GM23338 (cell line): Measurements from ENCODE around the gene BRD7. TPM values are rescaled to one million over a fixed set of nuclear protein-coding genes. Genes with fewer than 3 reads are reported as not detected.

ENCODE experiments used
- ATAC-seq: fragments of 200-7000 bp; cut with Tn5 transposase; 3 replicates; pipeline ENCODE4 v1.9.1; 2020
- DNase-seq: peaks from one replicate; pipeline ENCODE4 v3.0.0-alpha.2; 2015; ENCODE audit warnings: low spot score
- H2AFZ ChIP-seq: fragments of 200-600 bp; sonication (generic); 2 replicates; pipeline ENCODE4 v1.8.0; 2016; ENCODE audit warnings: antibody characterized with exemption, mild to moderate bottlenecking, moderate library complexity
- H3F3A ChIP-seq: fragments of 200-600 bp; sonication (generic); replicated peaks from 2 replicates; pipeline ENCODE4 v1.8.0; 2017; ENCODE audit warnings: antibody characterized with exemption, mixed run types, low read depth
- H3K27ac ChIP-seq: fragments of 200-600 bp; sonication (generic); 2 replicates; pipeline ENCODE4 v1.6.1; 2016; ENCODE audit warnings: low read depth
- H3K27me3 ChIP-seq: fragments of 200-600 bp; sonication (generic); 2 replicates; pipeline ENCODE4 v1.8.0; 2016; ENCODE audit warnings: mild to moderate bottlenecking, mixed run types, moderate library complexity; ENCODE audit not compliant: insufficient read depth
- H3K36me3 ChIP-seq: fragments of 200-600 bp; sonication (generic); 2 replicates; pipeline ENCODE4 v1.8.0; 2016; ENCODE audit warnings: mild to moderate bottlenecking; ENCODE audit not compliant: insufficient read depth
- H3K4me1 ChIP-seq: fragments of 200-600 bp; sonication (generic); 2 replicates; pipeline ENCODE4 v1.8.0; 2016; ENCODE audit warnings: mild to moderate bottlenecking, moderate library complexity; ENCODE audit not compliant: insufficient read depth
- H3K4me2 ChIP-seq: fragments of 200-600 bp; sonication (generic); 2 replicates; pipeline ENCODE4 v1.7.1; 2017; ENCODE audit warnings: mixed run types
- H3K4me3 ChIP-seq: fragments of 200-600 bp; sonication (generic); 2 replicates; pipeline ENCODE4 v1.6.1; 2016; ENCODE audit warnings: mixed run types
- H3K79me2 ChIP-seq: fragments of 200-600 bp; sonication (generic); replicated peaks from 2 replicates; pipeline ENCODE4 v1.8.0; 2017; ENCODE audit warnings: mild to moderate bottlenecking; ENCODE audit not compliant: insufficient read depth
- H3K9me2 ChIP-seq: fragments of 200-600 bp; sonication (generic); 2 replicates; pipeline ENCODE4 v1.8.0; 2017; ENCODE audit not compliant: insufficient read depth
- H4K20me1 ChIP-seq: fragments of 200-600 bp; sonication (generic); replicated peaks from 2 replicates; pipeline ENCODE4 v1.8.0; 2017; ENCODE audit warnings: mild to moderate bottlenecking; ENCODE audit not compliant: insufficient read depth
- H3K27ac Mint-ChIP-seq: 2 replicates; pipeline ENCODE4 v1.8.0; 2020; ENCODE audit warnings: inconsistent platforms, mild to moderate bottlenecking, moderate library complexity, mixed read lengths
- H3K27me3 Mint-ChIP-seq: 3 replicates; pipeline ENCODE4 v1.8.0; 2022; ENCODE audit warnings: low read depth, mild to moderate bottlenecking, moderate library complexity, mixed read lengths, inconsistent platforms; ENCODE audit not compliant: insufficient read depth, poor library complexity
- H3K36me3 Mint-ChIP-seq: 3 replicates; pipeline ENCODE4 v1.8.0; 2021; ENCODE audit warnings: low read depth, mild to moderate bottlenecking, inconsistent platforms, moderate library complexity, mixed read lengths
- H3K4me1 Mint-ChIP-seq: 3 replicates; pipeline ENCODE4 v1.8.0; 2020; ENCODE audit warnings: mild to moderate bottlenecking, inconsistent platforms, mixed read lengths
- H3K4me3 Mint-ChIP-seq: 3 replicates; pipeline ENCODE4 v1.8.0; 2021; ENCODE audit warnings: moderate library complexity, mild to moderate bottlenecking, inconsistent platforms, mixed read lengths
- H3K9me3 Mint-ChIP-seq: 3 replicates; pipeline ENCODE4 v1.8.0; 2020; ENCODE audit warnings: moderate library complexity, mild to moderate bottlenecking, inconsistent platforms, mixed read lengths
- CREB1 ChIP-seq: fragments of 250-450 bp; sonication (Bioruptor Pico); IDR thresholded peaks from 2 replicates; pipeline ENCODE4 v1.5.0; 2020; ENCODE audit warnings: low read depth, mild to moderate bottlenecking, moderate library complexity
- EZH2 ChIP-seq: fragments of 200-600 bp; sonication (generic); IDR thresholded peaks from one replicate; pipeline ENCODE4 v1.8.0; 2017; ENCODE audit warnings: antibody characterized with exemption, mild to moderate bottlenecking, low read depth; ENCODE audit not compliant: unreplicated experiment
- EZH2phosphoT487 ChIP-seq: fragments of 200-600 bp; sonication (generic); IDR thresholded peaks from one replicate; pipeline ENCODE4 v1.8.1; 2018; ENCODE audit warnings: antibody characterized with exemption; ENCODE audit not compliant: unreplicated experiment
- JUNB ChIP-seq: IDR thresholded peaks from one replicate; pipeline ENCODE4 v1.6.1; 2016; ENCODE audit warnings: antibody characterized with exemption; ENCODE audit not compliant: unreplicated experiment
- NANOG ChIP-seq: IDR thresholded peaks from 2 replicates; pipeline ENCODE4 v1.6.1; 2016; ENCODE audit warnings: antibody characterized with exemption, borderline replicate concordance
- POLR2AphosphoS5 ChIP-seq: IDR thresholded peaks from 2 replicates; pipeline ENCODE4 v1.6.1; 2016; ENCODE audit warnings: antibody characterized with exemption, low read depth
- STAT1 ChIP-seq: IDR thresholded peaks from one replicate; pipeline ENCODE4 v1.6.1; 2016; ENCODE audit warnings: antibody characterized with exemption; ENCODE audit not compliant: unreplicated experiment
- ZNF114 ChIP-seq: fragments of 250-450 bp; sonication (Bioruptor Pico); IDR thresholded peaks from 2 replicates; pipeline ENCODE4 v1.5.0; 2020; ENCODE audit warnings: mild to moderate bottlenecking, moderate library complexity
- ZNF331 ChIP-seq: fragments of 250-450 bp; sonication (Bioruptor Pico); IDR thresholded peaks from 2 replicates; pipeline ENCODE4 v1.5.0; 2020; ENCODE audit warnings: low read depth, mild to moderate bottlenecking, moderate library complexity
- ZNF462 ChIP-seq: fragments of 250-450 bp; sonication (Bioruptor Pico); IDR thresholded peaks from 2 replicates; pipeline ENCODE4 v1.5.0; 2020; ENCODE audit warnings: mild to moderate bottlenecking, moderate library complexity
- polyA plus RNA-seq: library from polyadenylated mRNA; unstranded; fragments of >200 nt; fragmentation: Nextera tagmentation; extraction: Ambion mirVana; gene quantifications from 2 replicates; pipeline ENCODE4 v1.2.1, GENCODE V29; 2016
- total RNA-seq: library from RNA; depleted of rRNA; stranded (reverse); fragments of >200 nt; shearing (Covaris generic); gene quantifications from 2 replicates; pipeline ENCODE4 v1.2.3, GENCODE V29; 2014
- TF ChIP-seq, protein P1 (sequence below): IDR thresholded peaks from one replicate; pipeline ENCODE4 v1.6.1; 2018; ENCODE audit warnings: antibody characterized with exemption; ENCODE audit not compliant: unreplicated experiment
- TF ChIP-seq, protein P2 (sequence below), 2 experiments: fragments of 200-600 bp in 1 of 2; sonication (generic) in 1 of 2; conservative IDR thresholded peaks; 2 replicates each; pipeline versions ENCODE4 v1.5.1 to v1.6.1; 2016 to 2017; ENCODE audit warnings: antibody characterized with exemption in 2 of 2, low read depth in 2 of 2, mild to moderate bottlenecking in 2 of 2, moderate library complexity in 1 of 2
- TF ChIP-seq, protein P3 (sequence below): IDR thresholded peaks from 2 replicates; pipeline ENCODE4 v1.6.1; 2016; ENCODE audit warnings: antibody characterized with exemption

The BRD7 gene
- total and polyA plus RNA-seq, 2 experiments from 2014 or later, result 93.0 to 149 TPM

- H2AFZ ChIP-seq, result no peak overlapping the region
- DNase-seq (no peak), ATAC-seq (no peak)
- H3K27ac ChIP-seq, result no peak overlapping the region
- H3F3A ChIP-seq, result no peaks in the 10 kb centered on the region
- H3K4me2 ChIP-seq, result no peak overlapping the region
- Mint-ChIP-seq H3K27me3 (no peaks in the 10 kb centered on the region), H3K27ac (no peak overlapping the region), H3K4me1 (no peaks in the 10 kb centered on the region), H3K4me3 (no peak overlapping the region), H3K9me3 (peaks cover 4% of the 10 kb centered on the region; the same call in 1 of the 3 replicates), H3K36me3 (no peaks in the 10 kb centered on the region; the same call in 2 of the 3 replicates)
- H3K9me2 ChIP-seq, result no peaks in the 10 kb centered on the region
- H3K27me3 ChIP-seq, result no peaks in the 10 kb centered on the region
- H3K79me2 ChIP-seq, result no peaks in the 10 kb centered on the region
- H3K36me3 ChIP-seq, result no peaks in the 10 kb centered on the region
- no peaks in the 10 kb centered on the region for H3K4me1 ChIP-seq
- H4K20me1 ChIP-seq, result no peaks in the 10 kb centered on the region
- H3K4me3 ChIP-seq, result no peak overlapping the region
- TF ChIP-seq ZNF114 (CRISPR knock-in tag), result no peak
- no peak for TF ChIP-seq ZNF331
- TF ChIP-seq, protein P1, sequence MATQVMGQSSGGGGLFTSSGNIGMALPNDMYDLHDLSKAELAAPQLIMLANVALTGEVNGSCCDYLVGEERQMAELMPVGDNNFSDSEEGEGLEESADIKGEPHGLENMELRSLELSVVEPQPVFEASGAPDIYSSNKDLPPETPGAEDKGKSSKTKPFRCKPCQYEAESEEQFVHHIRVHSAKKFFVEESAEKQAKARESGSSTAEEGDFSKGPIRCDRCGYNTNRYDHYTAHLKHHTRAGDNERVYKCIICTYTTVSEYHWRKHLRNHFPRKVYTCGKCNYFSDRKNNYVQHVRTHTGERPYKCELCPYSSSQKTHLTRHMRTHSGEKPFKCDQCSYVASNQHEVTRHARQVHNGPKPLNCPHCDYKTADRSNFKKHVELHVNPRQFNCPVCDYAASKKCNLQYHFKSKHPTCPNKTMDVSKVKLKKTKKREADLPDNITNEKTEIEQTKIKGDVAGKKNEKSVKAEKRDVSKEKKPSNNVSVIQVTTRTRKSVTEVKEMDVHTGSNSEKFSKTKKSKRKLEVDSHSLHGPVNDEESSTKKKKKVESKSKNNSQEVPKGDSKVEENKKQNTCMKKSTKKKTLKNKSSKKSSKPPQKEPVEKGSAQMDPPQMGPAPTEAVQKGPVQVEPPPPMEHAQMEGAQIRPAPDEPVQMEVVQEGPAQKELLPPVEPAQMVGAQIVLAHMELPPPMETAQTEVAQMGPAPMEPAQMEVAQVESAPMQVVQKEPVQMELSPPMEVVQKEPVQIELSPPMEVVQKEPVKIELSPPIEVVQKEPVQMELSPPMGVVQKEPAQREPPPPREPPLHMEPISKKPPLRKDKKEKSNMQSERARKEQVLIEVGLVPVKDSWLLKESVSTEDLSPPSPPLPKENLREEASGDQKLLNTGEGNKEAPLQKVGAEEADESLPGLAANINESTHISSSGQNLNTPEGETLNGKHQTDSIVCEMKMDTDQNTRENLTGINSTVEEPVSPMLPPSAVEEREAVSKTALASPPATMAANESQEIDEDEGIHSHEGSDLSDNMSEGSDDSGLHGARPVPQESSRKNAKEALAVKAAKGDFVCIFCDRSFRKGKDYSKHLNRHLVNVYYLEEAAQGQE, result no peak
- TF ChIP-seq NANOG, result no peak
- no peak for TF ChIP-seq CREB1 (CRISPR knock-in tag)
- TF ChIP-seq JUNB, result no peak
- TF ChIP-seq EZH2, result no peak
- no peak for TF ChIP-seq POLR2AphosphoS5
- TF ChIP-seq, protein P2, sequence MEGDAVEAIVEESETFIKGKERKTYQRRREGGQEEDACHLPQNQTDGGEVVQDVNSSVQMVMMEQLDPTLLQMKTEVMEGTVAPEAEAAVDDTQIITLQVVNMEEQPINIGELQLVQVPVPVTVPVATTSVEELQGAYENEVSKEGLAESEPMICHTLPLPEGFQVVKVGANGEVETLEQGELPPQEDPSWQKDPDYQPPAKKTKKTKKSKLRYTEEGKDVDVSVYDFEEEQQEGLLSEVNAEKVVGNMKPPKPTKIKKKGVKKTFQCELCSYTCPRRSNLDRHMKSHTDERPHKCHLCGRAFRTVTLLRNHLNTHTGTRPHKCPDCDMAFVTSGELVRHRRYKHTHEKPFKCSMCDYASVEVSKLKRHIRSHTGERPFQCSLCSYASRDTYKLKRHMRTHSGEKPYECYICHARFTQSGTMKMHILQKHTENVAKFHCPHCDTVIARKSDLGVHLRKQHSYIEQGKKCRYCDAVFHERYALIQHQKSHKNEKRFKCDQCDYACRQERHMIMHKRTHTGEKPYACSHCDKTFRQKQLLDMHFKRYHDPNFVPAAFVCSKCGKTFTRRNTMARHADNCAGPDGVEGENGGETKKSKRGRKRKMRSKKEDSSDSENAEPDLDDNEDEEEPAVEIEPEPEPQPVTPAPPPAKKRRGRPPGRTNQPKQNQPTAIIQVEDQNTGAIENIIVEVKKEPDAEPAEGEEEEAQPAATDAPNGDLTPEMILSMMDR (conservative IDR thresholded peaks at IDR 0.05; ENCODE audit: low read depth in 2 of 2), result no peak
- no peak for TF ChIP-seq ZNF462
- no peak for TF ChIP-seq EZH2phosphoT487
- TF ChIP-seq STAT1, result no peak
- TF ChIP-seq, protein P3, sequence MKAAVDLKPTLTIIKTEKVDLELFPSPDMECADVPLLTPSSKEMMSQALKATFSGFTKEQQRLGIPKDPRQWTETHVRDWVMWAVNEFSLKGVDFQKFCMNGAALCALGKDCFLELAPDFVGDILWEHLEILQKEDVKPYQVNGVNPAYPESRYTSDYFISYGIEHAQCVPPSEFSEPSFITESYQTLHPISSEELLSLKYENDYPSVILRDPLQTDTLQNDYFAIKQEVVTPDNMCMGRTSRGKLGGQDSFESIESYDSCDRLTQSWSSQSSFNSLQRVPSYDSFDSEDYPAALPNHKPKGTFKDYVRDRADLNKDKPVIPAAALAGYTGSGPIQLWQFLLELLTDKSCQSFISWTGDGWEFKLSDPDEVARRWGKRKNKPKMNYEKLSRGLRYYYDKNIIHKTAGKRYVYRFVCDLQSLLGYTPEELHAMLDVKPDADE, result no peak
These were observed 77.9 kb downstream of the BRD7 start for GRCh38 chr16:50290856-50291255.
